ENCODE measurements around the gene AUTS2.

The AUTS2 gene

DNA sequence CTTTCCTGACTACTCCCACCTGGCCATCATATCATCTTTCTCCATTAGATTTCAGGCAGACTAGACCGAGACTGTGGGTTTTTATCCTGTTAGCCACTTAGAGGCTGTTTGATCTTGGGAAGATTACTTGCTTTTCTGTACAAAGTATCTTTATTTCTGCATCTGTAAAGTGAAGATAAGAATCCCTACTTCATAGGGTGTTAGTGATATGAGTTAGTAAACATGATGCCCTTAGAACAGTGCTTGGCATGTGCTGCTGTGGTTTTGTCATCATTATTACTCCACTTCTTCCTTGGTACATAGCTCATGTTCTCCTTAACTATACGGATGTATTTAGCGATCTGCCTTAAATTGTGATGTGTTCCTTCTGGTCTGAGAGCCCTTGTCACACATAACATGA, 165.2 kb downstream of the AUTS2 start:
- Histone ChIP-seq H3K27ac (replicated peaks) (no peak overlapping the region), H3K4me3 (replicated peaks; ENCODE audit: insufficient read depth, low read length) (no peak overlapping the region), H3K27me3 (ENCODE audit: insufficient read depth, poor library complexity, severe bottlenecking) (no peaks in the 10 kb centered on the region)
- no peak for DNase-seq (ENCODE audit: low read depth in 1 of 2, low spot score in 1 of 2)
- TF ChIP-seq, protein P1, sequence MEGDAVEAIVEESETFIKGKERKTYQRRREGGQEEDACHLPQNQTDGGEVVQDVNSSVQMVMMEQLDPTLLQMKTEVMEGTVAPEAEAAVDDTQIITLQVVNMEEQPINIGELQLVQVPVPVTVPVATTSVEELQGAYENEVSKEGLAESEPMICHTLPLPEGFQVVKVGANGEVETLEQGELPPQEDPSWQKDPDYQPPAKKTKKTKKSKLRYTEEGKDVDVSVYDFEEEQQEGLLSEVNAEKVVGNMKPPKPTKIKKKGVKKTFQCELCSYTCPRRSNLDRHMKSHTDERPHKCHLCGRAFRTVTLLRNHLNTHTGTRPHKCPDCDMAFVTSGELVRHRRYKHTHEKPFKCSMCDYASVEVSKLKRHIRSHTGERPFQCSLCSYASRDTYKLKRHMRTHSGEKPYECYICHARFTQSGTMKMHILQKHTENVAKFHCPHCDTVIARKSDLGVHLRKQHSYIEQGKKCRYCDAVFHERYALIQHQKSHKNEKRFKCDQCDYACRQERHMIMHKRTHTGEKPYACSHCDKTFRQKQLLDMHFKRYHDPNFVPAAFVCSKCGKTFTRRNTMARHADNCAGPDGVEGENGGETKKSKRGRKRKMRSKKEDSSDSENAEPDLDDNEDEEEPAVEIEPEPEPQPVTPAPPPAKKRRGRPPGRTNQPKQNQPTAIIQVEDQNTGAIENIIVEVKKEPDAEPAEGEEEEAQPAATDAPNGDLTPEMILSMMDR (IDR thresholded peaks at IDR 0.05; ENCODE audit: insufficient read depth, low read length) = no peak
- TF ChIP-seq SPI1 (IDR thresholded peaks at IDR 0.05; ENCODE audit: borderline replicate concordance, low read depth) = no peak
- no peak for TF ChIP-seq GABPA (IDR thresholded peaks at IDR 0.05; ENCODE audit: low read depth)
- no peak for TF ChIP-seq POLR2AphosphoS5 (IDR thresholded peaks at IDR 0.05; ENCODE audit: low read depth)
- TF ChIP-seq, protein P2, sequence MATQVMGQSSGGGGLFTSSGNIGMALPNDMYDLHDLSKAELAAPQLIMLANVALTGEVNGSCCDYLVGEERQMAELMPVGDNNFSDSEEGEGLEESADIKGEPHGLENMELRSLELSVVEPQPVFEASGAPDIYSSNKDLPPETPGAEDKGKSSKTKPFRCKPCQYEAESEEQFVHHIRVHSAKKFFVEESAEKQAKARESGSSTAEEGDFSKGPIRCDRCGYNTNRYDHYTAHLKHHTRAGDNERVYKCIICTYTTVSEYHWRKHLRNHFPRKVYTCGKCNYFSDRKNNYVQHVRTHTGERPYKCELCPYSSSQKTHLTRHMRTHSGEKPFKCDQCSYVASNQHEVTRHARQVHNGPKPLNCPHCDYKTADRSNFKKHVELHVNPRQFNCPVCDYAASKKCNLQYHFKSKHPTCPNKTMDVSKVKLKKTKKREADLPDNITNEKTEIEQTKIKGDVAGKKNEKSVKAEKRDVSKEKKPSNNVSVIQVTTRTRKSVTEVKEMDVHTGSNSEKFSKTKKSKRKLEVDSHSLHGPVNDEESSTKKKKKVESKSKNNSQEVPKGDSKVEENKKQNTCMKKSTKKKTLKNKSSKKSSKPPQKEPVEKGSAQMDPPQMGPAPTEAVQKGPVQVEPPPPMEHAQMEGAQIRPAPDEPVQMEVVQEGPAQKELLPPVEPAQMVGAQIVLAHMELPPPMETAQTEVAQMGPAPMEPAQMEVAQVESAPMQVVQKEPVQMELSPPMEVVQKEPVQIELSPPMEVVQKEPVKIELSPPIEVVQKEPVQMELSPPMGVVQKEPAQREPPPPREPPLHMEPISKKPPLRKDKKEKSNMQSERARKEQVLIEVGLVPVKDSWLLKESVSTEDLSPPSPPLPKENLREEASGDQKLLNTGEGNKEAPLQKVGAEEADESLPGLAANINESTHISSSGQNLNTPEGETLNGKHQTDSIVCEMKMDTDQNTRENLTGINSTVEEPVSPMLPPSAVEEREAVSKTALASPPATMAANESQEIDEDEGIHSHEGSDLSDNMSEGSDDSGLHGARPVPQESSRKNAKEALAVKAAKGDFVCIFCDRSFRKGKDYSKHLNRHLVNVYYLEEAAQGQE (IDR thresholded peaks at IDR 0.05; ENCODE audit: insufficient replicate concordance, low read depth) = no peak

DNA sequence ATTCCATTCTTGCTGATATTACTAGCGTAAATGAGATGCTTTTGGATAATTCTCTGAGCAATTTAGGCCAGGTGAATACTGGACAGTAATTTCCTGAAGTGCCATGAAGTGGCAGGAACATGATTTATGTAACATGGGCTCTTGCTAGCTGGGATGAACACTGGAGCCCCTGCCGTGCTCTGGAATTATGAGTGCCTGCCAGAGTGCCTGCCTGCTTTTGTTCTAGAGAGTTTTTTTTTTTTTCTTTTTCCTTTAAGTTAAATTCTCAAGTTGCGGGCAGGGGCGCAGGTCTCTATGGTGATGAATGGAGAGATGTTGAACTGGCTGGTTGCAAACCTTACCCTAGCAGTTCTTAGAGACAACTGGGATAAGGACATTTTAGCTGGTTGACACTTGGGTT, 165.9 kb downstream of the AUTS2 start:
- no peak for DNase-seq (ENCODE audit: low read depth in 1 of 2, low spot score in 1 of 2)
- Histone ChIP-seq H3K4me3 (replicated peaks; ENCODE audit: insufficient read depth, low read length) (no peak overlapping the region), H3K27me3 (ENCODE audit: insufficient read depth, poor library complexity, severe bottlenecking) (no peaks in the 10 kb centered on the region), H3K27ac (replicated peaks) (no peak overlapping the region)
- TF ChIP-seq POLR2AphosphoS5 (IDR thresholded peaks at IDR 0.05; ENCODE audit: low read depth) (no peak), SPI1 (IDR thresholded peaks at IDR 0.05; ENCODE audit: borderline replicate concordance, low read depth) (no peak), GABPA (IDR thresholded peaks at IDR 0.05; ENCODE audit: low read depth) (no peak)
- TF ChIP-seq, protein P1 (IDR thresholded peaks at IDR 0.05; ENCODE audit: insufficient read depth, low read length) = no peak
- TF ChIP-seq, protein P2 (IDR thresholded peaks at IDR 0.05; ENCODE audit: insufficient replicate concordance, low read depth) = no peak

DNA sequence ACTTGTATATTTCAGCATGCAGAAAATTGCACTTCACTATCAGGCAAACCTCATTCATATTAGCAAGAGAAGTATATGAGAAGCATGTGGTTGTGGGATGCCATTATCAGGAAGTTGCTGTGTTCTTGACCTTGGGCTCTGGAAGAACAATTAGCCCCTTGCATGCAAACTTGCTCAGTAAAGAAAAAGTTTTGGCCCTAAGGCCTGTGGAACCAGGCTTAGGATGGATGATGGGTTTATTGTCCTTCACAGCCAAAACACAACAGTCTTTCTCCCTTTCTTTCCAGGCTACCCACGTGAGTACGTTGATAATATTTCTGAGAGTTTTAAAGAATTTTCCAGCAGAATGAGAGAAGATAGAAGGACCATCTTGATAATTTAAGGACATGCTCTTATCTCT, 166.4 kb downstream of the AUTS2 start:
- no peak overlapping the region for H3K27ac ChIP-seq (replicated peaks)
- DNase-seq (ENCODE audit: low read depth in 1 of 2, low spot score in 1 of 2) = no peak
- no peaks in the 10 kb centered on the region for H3K27me3 ChIP-seq (ENCODE audit: insufficient read depth, poor library complexity, severe bottlenecking)
- no peak for TF ChIP-seq SPI1 (IDR thresholded peaks at IDR 0.05; ENCODE audit: borderline replicate concordance, low read depth)
- no peak for TF ChIP-seq GABPA (IDR thresholded peaks at IDR 0.05; ENCODE audit: low read depth)
- no peak for TF ChIP-seq POLR2AphosphoS5 (IDR thresholded peaks at IDR 0.05; ENCODE audit: low read depth)
- TF ChIP-seq, protein P2 (IDR thresholded peaks at IDR 0.05; ENCODE audit: insufficient replicate concordance, low read depth) = no peak
- TF ChIP-seq, protein P1 (IDR thresholded peaks at IDR 0.05; ENCODE audit: insufficient read depth, low read length) = no peak
- H3K4me3 ChIP-seq (replicated peaks; ENCODE audit: insufficient read depth, low read length) = no peak overlapping the region

Measured in HL-60 (cell line).